SK-N-SH treated with all-trans-retinoic acid at 6 μM for 48 hours (cell line): ENCODE results near the gene ATXN3L.

Experiments used
- ATAC-seq: fragments of 200-7000 bp; cut with Tn5 transposase; 3 replicates; pipeline ENCODE4 v1.9.1; 2020; ENCODE audit warnings: mild to moderate bottlenecking, moderate library complexity
- ARNTL ChIP-seq: fragments of 450-650 bp; formaldehyde crosslinking; IDR thresholded peaks from 2 replicates; pipeline ENCODE4 v1.5.0; 2020; ENCODE audit warnings: low read depth, mild to moderate bottlenecking, moderate library complexity, borderline replicate concordance
- BACH2 ChIP-seq: fragments of 250-450 bp; sonication (Bioruptor Pico); IDR thresholded peaks from 2 replicates; pipeline ENCODE4 v1.9.0; 2021; ENCODE audit warnings: mild to moderate bottlenecking, borderline replicate concordance
- CREB5 ChIP-seq: fragments of 250-450 bp; sonication (Bioruptor Pico); IDR thresholded peaks from 2 replicates; pipeline ENCODE4 v1.5.1; 2020; ENCODE audit warnings: low read depth, mild to moderate bottlenecking, moderate library complexity
- CSDC2 ChIP-seq: fragments of 250-450 bp; sonication (Bioruptor Pico); IDR thresholded peaks from 2 replicates; pipeline ENCODE4 v1.5.0; 2020; ENCODE audit warnings: mild to moderate bottlenecking, moderate library complexity
- CSRNP3 ChIP-seq: fragments of 250-450 bp; sonication (Bioruptor Pico); IDR thresholded peaks from 2 replicates; pipeline ENCODE4 v1.5.1; 2021; ENCODE audit warnings: mild to moderate bottlenecking, moderate library complexity
- GLIS3 ChIP-seq: fragments of 250-450 bp; sonication (Bioruptor Pico); IDR thresholded peaks from 2 replicates; pipeline ENCODE4 v1.5.0; 2020; ENCODE audit warnings: mild to moderate bottlenecking, moderate library complexity
- ISL1 ChIP-seq: fragments of 250-450 bp; sonication (Bioruptor Pico); IDR thresholded peaks from 2 replicates; pipeline ENCODE4 v2.1.2; 2022; ENCODE audit warnings: mild to moderate bottlenecking, moderate library complexity
- PATZ1 ChIP-seq: fragments of 250-450 bp; sonication (Bioruptor Pico); IDR thresholded peaks from 2 replicates; pipeline ENCODE4 v1.8.0; 2020; ENCODE audit warnings: mild to moderate bottlenecking, moderate library complexity, borderline replicate concordance
- POU6F1 ChIP-seq: fragments of 250-450 bp; sonication (Bioruptor Pico); IDR thresholded peaks from 2 replicates; pipeline ENCODE4 v1.8.0; 2021; ENCODE audit warnings: low read depth, mild to moderate bottlenecking, moderate library complexity, borderline replicate concordance
- RARB ChIP-seq: fragments of 250-450 bp; sonication (Bioruptor Pico); IDR thresholded peaks from 2 replicates; pipeline ENCODE4 v1.8.0; 2021; ENCODE audit warnings: mild to moderate bottlenecking, moderate library complexity
- TCF4 ChIP-seq: fragments of 250-450 bp; sonication (Bioruptor Pico); IDR thresholded peaks from 2 replicates; pipeline ENCODE4 v1.8.0; 2021; ENCODE audit warnings: mild to moderate bottlenecking, moderate library complexity, borderline replicate concordance
- TOX ChIP-seq: fragments of 250-450 bp; sonication (Bioruptor Pico); IDR thresholded peaks from 2 replicates; pipeline ENCODE4 v1.8.0; 2021; ENCODE audit warnings: mild to moderate bottlenecking, moderate library complexity, borderline replicate concordance
- TSHZ2 ChIP-seq: fragments of 250-450 bp; sonication (Bioruptor Pico); IDR thresholded peaks from 2 replicates; pipeline ENCODE4 v1.5.0; 2020; ENCODE audit warnings: mild to moderate bottlenecking, moderate library complexity
- ZC3H10 ChIP-seq: fragments of 250-450 bp; sonication (Bioruptor Pico); IDR thresholded peaks from 2 replicates; pipeline ENCODE4 v1.5.1; 2021; ENCODE audit warnings: mild to moderate bottlenecking, moderate library complexity
- ZFP3 ChIP-seq: fragments of 250-450 bp; sonication (Bioruptor Pico); IDR thresholded peaks from 2 replicates; pipeline ENCODE4 v1.5.0; 2020; ENCODE audit warnings: mild to moderate bottlenecking, moderate library complexity
- ZFP30 ChIP-seq: fragments of 450-650 bp; formaldehyde crosslinking; IDR thresholded peaks from 2 replicates; pipeline ENCODE4 v1.5.0; 2022; ENCODE audit warnings: mild to moderate bottlenecking, moderate library complexity
- ZNF70 ChIP-seq: fragments of 450-650 bp; formaldehyde crosslinking; IDR thresholded peaks from 2 replicates; pipeline ENCODE4 v1.5.0; 2020; ENCODE audit warnings: mild to moderate bottlenecking, moderate library complexity
- ZNF8 ChIP-seq: fragments of 450-650 bp; formaldehyde crosslinking; IDR thresholded peaks from 2 replicates; pipeline ENCODE4 v1.5.0; 2020; ENCODE audit warnings: mild to moderate bottlenecking, moderate library complexity

Gene ATXN3L

GRCh38 chrX:13345438-13345837 is 25.6 kb upstream of the ATXN3L start:
- no peak for ATAC-seq
- no peak for TF ChIP-seq RARB
- no peak for TF ChIP-seq ZNF8 (CRISPR knock-in tag)
- TF ChIP-seq ZNF70 (CRISPR knock-in tag): no peak
- TF ChIP-seq TCF4: no peak
- no peak for TF ChIP-seq CREB5 (CRISPR knock-in tag)
- no peak for TF ChIP-seq BACH2 (CRISPR knock-in tag)
- no peak for TF ChIP-seq ZC3H10 (CRISPR knock-in tag)
- no peak for TF ChIP-seq ISL1 (CRISPR knock-in tag)
- no peak for TF ChIP-seq CSRNP3 (CRISPR knock-in tag)
- TF ChIP-seq ZFP3 (CRISPR knock-in tag): no peak
- TF ChIP-seq CSDC2: no peak
- no peak for TF ChIP-seq GLIS3

- ATAC-seq: no peak
- TF ChIP-seq CREB5 (CRISPR knock-in tag) (no peak), PATZ1 (CRISPR knock-in tag) (no peak), ZFP30 (no peak)
These were observed 25.2 kb upstream of the ATXN3L start for GRCh38 chrX:13345037-13345436.

GRCh38 chrX:13341491-13342101 is 21.7 kb upstream of the ATXN3L start:
- ATAC-seq: no peak
- TF ChIP-seq ZC3H10 (CRISPR knock-in tag) (no peak), CREB5 (CRISPR knock-in tag) (no peak), ZNF8 (CRISPR knock-in tag) (no peak), TCF4 (no peak), ISL1 (CRISPR knock-in tag) (no peak), TOX (CRISPR knock-in tag) (no peak), ZFP30 (no peak), PATZ1 (CRISPR knock-in tag) (no peak), TSHZ2 (CRISPR knock-in tag) (no peak), POU6F1 (no peak), ARNTL (CRISPR knock-in tag) (no peak)
